Measurements from ENCODE around the gene LCE7A.

Gene LCE7A

DNA sequence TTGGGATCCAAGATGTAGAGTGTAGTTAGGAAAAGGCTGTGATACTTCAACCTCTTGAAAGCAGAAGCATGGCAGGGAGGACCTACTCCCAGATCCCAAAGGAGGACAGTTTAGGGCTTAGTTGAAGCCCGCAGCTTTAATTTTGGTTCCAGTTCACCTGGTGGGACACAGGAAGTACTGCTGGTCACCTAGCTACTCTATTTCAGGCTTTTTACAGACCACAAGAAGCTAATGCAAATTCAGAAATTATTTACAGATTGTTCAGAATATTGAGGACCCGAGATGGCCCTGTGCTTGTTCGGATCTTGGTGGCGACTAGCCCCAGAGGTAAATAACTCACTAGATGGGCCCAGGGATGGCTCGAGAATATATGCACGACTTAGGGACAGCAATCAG, 11.9 kb downstream of the LCE7A start:
- DNase-seq (ENCODE audit: extremely low read depth, insufficient read length): no peak
- H3K4me3 ChIP-seq (replicated peaks; ENCODE audit: low read depth, low read length): no peak overlapping the region
- H3K36me3 ChIP-seq (ENCODE audit: control insufficient read depth, insufficient read depth, low read length): no peaks in the 10 kb centered on the region
- no peaks in the 10 kb centered on the region; the same call in 1 of the 2 replicates for H3K27me3 ChIP-seq (replicated peaks; ENCODE audit: control insufficient read depth, insufficient read depth, low read length)
- no peak for TF ChIP-seq CTCF (IDR thresholded peaks at IDR 0.05; ENCODE audit: insufficient read depth, low read length, poor library complexity, severe bottlenecking)

- no peak for DNase-seq (ENCODE audit: extremely low read depth, insufficient read length)
- Histone ChIP-seq H3K36me3 (ENCODE audit: control insufficient read depth, insufficient read depth, low read length) (no peaks in the 10 kb centered on the region), H3K4me3 (replicated peaks; ENCODE audit: low read depth, low read length) (no peak overlapping the region), H3K27me3 (replicated peaks; ENCODE audit: control insufficient read depth, insufficient read depth, low read length) (no peaks in the 10 kb centered on the region)
- TF ChIP-seq CTCF (IDR thresholded peaks at IDR 0.05; ENCODE audit: insufficient read depth, low read length, poor library complexity, severe bottlenecking): no peak
Measured at GRCh38 chr1:152873495-152873894, 13.7 kb downstream of the LCE7A start.

DNA sequence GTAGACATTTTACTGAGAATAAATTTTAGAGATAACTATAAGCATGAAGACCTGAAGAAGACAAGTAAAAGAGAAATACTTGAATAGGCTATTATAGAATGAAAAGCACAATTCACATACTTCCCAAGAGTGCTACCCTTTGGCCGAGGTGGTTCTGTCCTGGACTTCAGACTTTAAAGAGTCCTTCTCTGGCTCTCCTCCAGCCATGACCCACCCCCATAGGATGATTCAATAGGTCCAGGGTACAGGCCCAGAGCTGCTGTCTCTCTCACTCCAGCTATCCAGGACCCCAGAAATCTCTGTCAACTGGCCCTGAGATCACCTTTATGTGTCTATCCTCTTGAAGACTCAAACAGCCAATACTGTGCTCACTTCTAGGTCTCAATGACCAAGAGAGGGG, 17.0 kb downstream of the LCE7A start:
- TF ChIP-seq CTCF (IDR thresholded peaks at IDR 0.05; ENCODE audit: insufficient read depth, low read length, poor library complexity, severe bottlenecking): no peak
- no peak for DNase-seq (ENCODE audit: extremely low read depth, insufficient read length)
- no peaks in the 10 kb centered on the region for H3K27me3 ChIP-seq (replicated peaks; ENCODE audit: control insufficient read depth, insufficient read depth, low read length)

GRCh38 chr1:152878042-152878441, 18.2 kb downstream of the LCE7A start, which contains the start of gene SMCP:
Gene SMCP, plus strand, starts transcription at chr1:152878322. Its CDS starts 6,101 bp downstream, at chr1:152884423.
- no peak for DNase-seq (ENCODE audit: extremely low read depth, insufficient read length)
- H3K36me3 ChIP-seq (ENCODE audit: control insufficient read depth, insufficient read depth, low read length): no peaks in the 10 kb centered on the region
- H3K27me3 ChIP-seq (replicated peaks; ENCODE audit: control insufficient read depth, insufficient read depth, low read length): no peaks in the 10 kb centered on the region
- TF ChIP-seq CTCF (IDR thresholded peaks at IDR 0.05; ENCODE audit: insufficient read depth, low read length, poor library complexity, severe bottlenecking): peak; percentile 67
- H3K4me3 ChIP-seq (replicated peaks; ENCODE audit: low read depth, low read length): no peak within 1 kb of the TSS

More for the DNA sequence above, 17.0 kb downstream of the LCE7A start:
- Histone ChIP-seq H3K4me3 (replicated peaks; ENCODE audit: low read depth, low read length) (no peak overlapping the region), H3K36me3 (ENCODE audit: control insufficient read depth, insufficient read depth, low read length) (no peaks in the 10 kb centered on the region)

DNA sequence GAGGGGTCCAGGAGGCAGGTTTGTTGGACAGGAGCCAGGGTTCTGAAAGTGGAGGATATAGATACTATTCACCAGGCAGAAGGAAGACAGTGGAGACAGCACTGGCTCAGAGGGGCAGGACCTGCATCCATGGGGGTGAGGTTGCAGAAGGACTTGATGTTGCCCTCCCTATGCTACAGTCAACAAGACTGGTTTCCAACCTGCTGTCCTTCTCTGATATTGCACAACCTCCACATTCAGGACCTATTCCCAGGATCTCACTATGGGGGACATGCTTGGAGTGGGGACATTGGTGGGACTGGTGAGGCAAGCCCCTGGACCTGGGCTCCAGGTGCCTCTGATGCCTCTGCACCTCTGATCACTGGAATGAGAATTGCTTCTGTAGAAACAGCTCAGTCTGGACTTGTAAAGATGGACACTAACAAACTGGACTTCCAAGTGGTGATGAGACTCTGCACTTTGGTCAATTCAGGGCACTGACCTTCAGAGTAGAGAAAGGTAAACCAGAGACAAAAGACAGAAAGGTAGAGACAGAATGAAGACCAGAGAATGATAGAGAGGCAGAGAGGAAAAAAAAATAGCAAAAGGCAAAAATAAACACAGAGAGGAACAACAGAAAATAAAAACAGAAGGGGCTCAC, 19.9 kb downstream of the LCE7A start:
- H3K4me3 ChIP-seq (replicated peaks; ENCODE audit: low read depth, low read length): no peak overlapping the region
- DNase-seq (ENCODE audit: extremely low read depth, insufficient read length): no peak
- no peak for TF ChIP-seq CTCF (IDR thresholded peaks at IDR 0.05; ENCODE audit: insufficient read depth, low read length, poor library complexity, severe bottlenecking)
- H3K36me3 ChIP-seq (ENCODE audit: control insufficient read depth, insufficient read depth, low read length): no peaks in the 10 kb centered on the region
- no peaks in the 10 kb centered on the region for H3K27me3 ChIP-seq (replicated peaks; ENCODE audit: control insufficient read depth, insufficient read depth, low read length)

- Histone ChIP-seq H3K36me3 (ENCODE audit: control insufficient read depth, insufficient read depth, low read length) (no peaks in the 10 kb centered on the region), H3K27me3 (replicated peaks; ENCODE audit: control insufficient read depth, insufficient read depth, low read length) (no peaks in the 10 kb centered on the region), H3K4me3 (replicated peaks; ENCODE audit: low read depth, low read length) (no peak overlapping the region)
- no peak for TF ChIP-seq CTCF (IDR thresholded peaks at IDR 0.05; ENCODE audit: insufficient read depth, low read length, poor library complexity, severe bottlenecking)
- no peak for DNase-seq (ENCODE audit: extremely low read depth, insufficient read length)
Measured at GRCh38 chr1:152880316-152880715, 20.5 kb downstream of the LCE7A start.
